GM12872 (cell line): ENCODE data around the gene PPFIBP2.

Experiments
- CTCF ChIP-seq: IDR thresholded peaks from 3 replicates; pipeline ENCODE4 v1.5.1; 2011; ENCODE audit warnings: low read depth, mild to moderate bottlenecking, low read length, moderate library complexity; ENCODE audit not compliant: insufficient read depth

Gene PPFIBP2

GRCh38 chr11:7582338-7582985 is 68.7 kb downstream of the PPFIBP2 start:
- no peak for TF ChIP-seq CTCF

- TF ChIP-seq CTCF, result no peak
These were observed 69.4 kb downstream of the PPFIBP2 start for GRCh38 chr11:7583248-7583647.

- TF ChIP-seq CTCF, result no peak
These were observed 71.1 kb downstream of the PPFIBP2 start for GRCh38 chr11:7584910-7585309.

- TF ChIP-seq CTCF, result no peak
These were observed 72.0 kb downstream of the PPFIBP2 start for GRCh38 chr11:7585816-7586215.

- no peak for TF ChIP-seq CTCF
These were observed 72.6 kb downstream of the PPFIBP2 start for GRCh38 chr11:7586376-7586775.

- TF ChIP-seq CTCF, result no peak
These were observed 73.9 kb downstream of the PPFIBP2 start for GRCh38 chr11:7587712-7588111.

GRCh38 chr11:7589861-7590260 is 76.1 kb downstream of the PPFIBP2 start:
- TF ChIP-seq CTCF, result no peak
